ENCODE data around the gene RLBP1.

DNA sequence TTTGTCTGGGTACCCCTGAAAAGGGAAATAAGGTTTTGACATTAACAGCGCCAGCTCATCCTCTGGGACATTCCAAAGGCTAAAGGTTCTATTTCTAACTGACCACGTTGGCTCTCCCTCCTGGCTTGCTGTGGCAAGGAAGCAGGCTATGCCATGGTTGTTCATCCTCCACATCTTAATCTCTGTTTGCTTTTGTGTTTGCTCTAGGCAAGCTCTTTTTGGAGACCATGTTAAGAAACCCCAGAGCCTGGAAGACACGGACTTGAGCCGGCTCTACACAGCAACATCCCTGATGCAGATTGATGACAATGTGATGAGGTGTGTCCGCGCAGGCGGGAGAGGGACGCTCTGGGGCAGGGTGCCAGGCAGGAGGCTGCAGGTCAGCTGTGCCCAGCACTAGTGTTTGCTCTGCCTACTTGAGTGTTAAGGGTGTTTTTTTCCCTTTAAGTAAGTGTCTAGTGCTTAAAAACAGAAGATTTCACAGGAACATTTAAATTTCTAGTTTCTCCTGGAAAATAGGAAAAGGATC lies 33.3 kb downstream of the RLBP1 start:
- TF ChIP-seq JUN (IDR thresholded peaks at IDR 0.05; ENCODE audit: borderline replicate concordance, insufficient read depth, insufficient read length, low read depth) (no peak), GATA2 (IDR thresholded peaks at IDR 0.05; ENCODE audit: insufficient read depth, insufficient read length, low read depth, low read length) (no peak), POLR2A (IDR thresholded peaks at IDR 0.05; ENCODE audit: low read depth, low read length) (no peak)
- TF ChIP-seq, protein P1, sequence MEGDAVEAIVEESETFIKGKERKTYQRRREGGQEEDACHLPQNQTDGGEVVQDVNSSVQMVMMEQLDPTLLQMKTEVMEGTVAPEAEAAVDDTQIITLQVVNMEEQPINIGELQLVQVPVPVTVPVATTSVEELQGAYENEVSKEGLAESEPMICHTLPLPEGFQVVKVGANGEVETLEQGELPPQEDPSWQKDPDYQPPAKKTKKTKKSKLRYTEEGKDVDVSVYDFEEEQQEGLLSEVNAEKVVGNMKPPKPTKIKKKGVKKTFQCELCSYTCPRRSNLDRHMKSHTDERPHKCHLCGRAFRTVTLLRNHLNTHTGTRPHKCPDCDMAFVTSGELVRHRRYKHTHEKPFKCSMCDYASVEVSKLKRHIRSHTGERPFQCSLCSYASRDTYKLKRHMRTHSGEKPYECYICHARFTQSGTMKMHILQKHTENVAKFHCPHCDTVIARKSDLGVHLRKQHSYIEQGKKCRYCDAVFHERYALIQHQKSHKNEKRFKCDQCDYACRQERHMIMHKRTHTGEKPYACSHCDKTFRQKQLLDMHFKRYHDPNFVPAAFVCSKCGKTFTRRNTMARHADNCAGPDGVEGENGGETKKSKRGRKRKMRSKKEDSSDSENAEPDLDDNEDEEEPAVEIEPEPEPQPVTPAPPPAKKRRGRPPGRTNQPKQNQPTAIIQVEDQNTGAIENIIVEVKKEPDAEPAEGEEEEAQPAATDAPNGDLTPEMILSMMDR (IDR thresholded peaks at IDR 0.05; ENCODE audit: extremely low read depth in 1 of 2, insufficient read depth in 1 of 2, low read depth in 1 of 2, low read length in 2 of 2) = no peak
